PC-9 (cell line): ENCODE data around the gene ENO2. TPM values are rescaled to one million over a fixed set of nuclear protein-coding genes. Genes with fewer than 3 reads are reported as not detected.
"Not testable (repeated sequence)": the region's sequence is repeated elsewhere in the genome, so short reads cannot be mapped to it uniquely, and the experiment has no call there.

Experiments
- BruUV-seq: library from RNA; stranded (reverse); fragments of 400-500 nt; replicated peaks from 2 replicates; lab custom pipeline; 2021; lab: Mats Ljungman, UMichigan
- CTCF ChIA-PET: fragments of 300-600 bp; sonication (Branson Sonifier 250); formaldehyde crosslinking; loops from one replicate; lab custom pipeline; 2022; ENCODE audit warnings: antibody characterized with exemption; lab: Charles Lee
- POLR2A ChIA-PET: fragments of 300-600 bp; sonication (Branson Sonifier 250); formaldehyde crosslinking; loops from one replicate; lab custom pipeline; 2022; ENCODE audit warnings: antibody characterized with exemption; ENCODE audit not compliant: unreplicated experiment; lab: Charles Lee
- DNase-seq, 2 experiments: peaks; one replicate each; pipeline versions ENCODE4 v3.0.0 to v3.0.0-alpha.2; 2015 to 2022; ENCODE audit warnings: mixed read lengths in 1 of 2
- H2AFZ ChIP-seq: fragments of 200-600 bp; sonication (generic); 2 replicates; pipeline ENCODE4 v1.8.1; 2017; ENCODE audit warnings: antibody characterized with exemption
- H3F3A ChIP-seq: fragments of 200-600 bp; sonication (generic); 2 replicates; pipeline ENCODE4 v1.8.1; 2017; ENCODE audit warnings: antibody characterized with exemption, mild to moderate bottlenecking, low read depth; ENCODE audit not compliant: insufficient read depth
- H3K27ac ChIP-seq: fragments of 200-600 bp; sonication (generic); 2 replicates; pipeline ENCODE4 v1.6.1; 2016; ENCODE audit warnings: mixed run types
- H3K27me3 ChIP-seq: fragments of 200-600 bp; sonication (generic); 2 replicates; pipeline ENCODE4 v1.6.1; 2016; ENCODE audit warnings: low read depth, mixed run types; ENCODE audit not compliant: insufficient read depth
- H3K36me3 ChIP-seq: fragments of 200-600 bp; sonication (generic); 2 replicates; pipeline ENCODE4 v1.6.1; 2016; ENCODE audit warnings: low read depth, mixed run types
- H3K4me1 ChIP-seq: fragments of 200-600 bp; sonication (generic); replicated peaks from 2 replicates; pipeline ENCODE4 v1.6.1; 2016; ENCODE audit warnings: mixed run types; ENCODE audit not compliant: insufficient read depth
- H3K4me2 ChIP-seq: fragments of 200-600 bp; sonication (generic); 2 replicates; pipeline ENCODE4 v1.6.1; 2017; ENCODE audit warnings: mixed run types
- H3K4me3 ChIP-seq: fragments of 200-600 bp; sonication (generic); 2 replicates; pipeline ENCODE4 v1.6.1; 2016; ENCODE audit warnings: mixed run types
- H3K79me2 ChIP-seq: fragments of 200-600 bp; sonication (generic); 2 replicates; pipeline ENCODE4 v1.6.1; 2017; ENCODE audit warnings: low read depth, mixed run types
- H3K9me2 ChIP-seq: fragments of 200-600 bp; sonication (generic); 2 replicates; pipeline ENCODE4 v1.8.1; 2017; ENCODE audit warnings: mild to moderate bottlenecking; ENCODE audit not compliant: insufficient read depth
- H3K9me3 ChIP-seq: fragments of 200-600 bp; sonication (generic); 2 replicates; pipeline ENCODE4 v1.8.1; 2016; ENCODE audit warnings: low read depth; ENCODE audit not compliant: insufficient read depth
- H4K20me1 ChIP-seq: fragments of 200-600 bp; sonication (generic); 2 replicates; pipeline ENCODE4 v1.8.1; 2017; ENCODE audit not compliant: insufficient read depth
- CTCF ChIP-seq: fragments of 200-600 bp; sonication (generic); conservative IDR thresholded peaks from 2 replicates; pipeline ENCODE4 v1.6.1; 2017; ENCODE audit warnings: mixed run types, antibody characterized with exemption, mild to moderate bottlenecking, moderate library complexity
- EZH2 ChIP-seq: fragments of 200-600 bp; sonication (generic); IDR thresholded peaks from 2 replicates; pipeline ENCODE4 v1.8.0; 2017; ENCODE audit warnings: antibody characterized with exemption, low read depth
- intact Hi-C: fragments of 100-400 bp; cut with micrococcal nuclease; formaldehyde crosslinking; loops from one replicate; pipeline ENCODE4 v1.10.0; 2022; ENCODE audit not compliant: unreplicated experiment
- total RNA-seq: library from RNA; stranded (reverse); gene quantifications from 2 replicates; pipeline ENCODE4 v1.2.3, GENCODE V29; 2021

ENO2 gene
- total RNA-seq, 1 experiment from 2014 or later: 38.8 TPM

GRCh38 chr12:6887460-6887859, 26.9 kb upstream of the ENO2 start:
- Histone ChIP-seq H3K4me3 (no peak overlapping the region), H3K27me3 (no peaks in the 10 kb centered on the region), H3F3A (peaks cover 12% of the 10 kb centered on the region; the same call in 1 of the 2 replicates), H4K20me1 (no peaks in the 10 kb centered on the region), H3K79me2 (no peaks in the 10 kb centered on the region), H2AFZ (no peak overlapping the region), H3K9me2 (no peaks in the 10 kb centered on the region), H3K4me1 (peaks cover 15% of the 10 kb centered on the region), H3K36me3 (no peaks in the 10 kb centered on the region), H3K9me3 (no peaks in the 10 kb centered on the region), H3K4me2 (no peak overlapping the region), H3K27ac (no peak overlapping the region)
- intact Hi-C loops: no loop called here
- no peak for DNase-seq
- TF ChIP-seq CTCF (no peak), EZH2 (no peak)
- no TSS peak for BruUV-seq
- ChIA-PET CTCF (interaction anchor here (0.6 to 1.1 kb wide), 2 partner anchors 18 to 198 kb away, joined by 5 to 8 read pairs; partner anchors contain the start of gene ZNF384), POLR2A (no interaction called here)

- Histone ChIP-seq H3K4me2 (no peak overlapping the region), H3K79me2 (no peaks in the 10 kb centered on the region), H3K4me3 (no peak overlapping the region), H3K4me1 (peaks cover 15% of the 10 kb centered on the region), H3K9me2 (no peaks in the 10 kb centered on the region), H3K27ac (no peak overlapping the region), H4K20me1 (no peaks in the 10 kb centered on the region), H3F3A (peaks cover 12% of the 10 kb centered on the region; the same call in 1 of the 2 replicates), H3K27me3 (no peaks in the 10 kb centered on the region), H2AFZ (no peak overlapping the region), H3K9me3 (no peaks in the 10 kb centered on the region), H3K36me3 (no peaks in the 10 kb centered on the region)
- CTCF ChIA-PET: no interaction called here
- POLR2A ChIA-PET: interaction anchor here (0.6 kb wide), 1 partner anchor 14 kb away, joined by 3 read pairs; no protein-coding TSS in a partner anchor
- DNase-seq: no peak
- intact Hi-C loops: no loop called here
- BruUV-seq: no TSS peak
- TF ChIP-seq CTCF: no peak
- TF ChIP-seq EZH2: no peak
Measured at GRCh38 chr12:6888360-6888759, 26.0 kb upstream of the ENO2 start.

- H3K4me3 ChIP-seq, H3K27me3 ChIP-seq, H3K4me2 ChIP-seq, H2AFZ ChIP-seq, H3K9me3 ChIP-seq, intact Hi-C loops, H3K27ac ChIP-seq, H3K36me3 ChIP-seq, H4K20me1 ChIP-seq, DNase-seq, H3K9me2 ChIP-seq, H3K79me2 ChIP-seq, BruUV-seq: not testable (repeated sequence)
- Histone ChIP-seq H3F3A (peaks cover 12% of the 10 kb centered on the region; the same call in 1 of the 2 replicates), H3K4me1 (peaks cover 15% of the 10 kb centered on the region)
- ChIA-PET CTCF (interaction anchor here (1.2 kb wide), 1 partner anchor 16 kb away, joined by 4 read pairs; the partner anchor contains the start of gene SPSB2), POLR2A (interaction anchor here (0.6 kb wide), 1 partner anchor 281 kb away, joined by 48 read pairs; no protein-coding TSS in a partner anchor)
Measured at GRCh38 chr12:6888794-6889193, 25.6 kb upstream of the ENO2 start.

GRCh38 chr12:6889775-6890573, 24.4 kb upstream of the ENO2 start:
- H3K9me2 ChIP-seq, POLR2A ChIA-PET, DNase-seq, H3K27me3 ChIP-seq, intact Hi-C loops, BruUV-seq, H4K20me1 ChIP-seq, H3K36me3 ChIP-seq, H3K79me2 ChIP-seq, H3K9me3 ChIP-seq: not testable (repeated sequence)
- CTCF ChIA-PET: interaction anchor here (1.2 kb wide), 1 partner anchor 17 kb away, joined by 4 read pairs; the partner anchor contains the start of gene SPSB2
- H3K4me3 ChIP-seq: peak overlapping the region; percentile 56
- peaks cover 15% of the 10 kb centered on the region for H3K4me1 ChIP-seq
- peak overlapping the region; percentile 84; the same call in 1 of the 2 replicates for H2AFZ ChIP-seq
- H3K27ac ChIP-seq: peak overlapping the region; percentile 90
- H3K4me2 ChIP-seq: peak overlapping the region; percentile 80
- H3F3A ChIP-seq: peaks cover 12% of the 10 kb centered on the region; the same call in 1 of the 2 replicates
